ENCODE results near the gene GNGT2. TPM values are rescaled to one million over a fixed set of nuclear protein-coding genes. Genes with fewer than 3 reads are reported as not detected.

The GNGT2 gene
- total RNA-seq, 1 donor from 2014 or later = not detected

DNA sequence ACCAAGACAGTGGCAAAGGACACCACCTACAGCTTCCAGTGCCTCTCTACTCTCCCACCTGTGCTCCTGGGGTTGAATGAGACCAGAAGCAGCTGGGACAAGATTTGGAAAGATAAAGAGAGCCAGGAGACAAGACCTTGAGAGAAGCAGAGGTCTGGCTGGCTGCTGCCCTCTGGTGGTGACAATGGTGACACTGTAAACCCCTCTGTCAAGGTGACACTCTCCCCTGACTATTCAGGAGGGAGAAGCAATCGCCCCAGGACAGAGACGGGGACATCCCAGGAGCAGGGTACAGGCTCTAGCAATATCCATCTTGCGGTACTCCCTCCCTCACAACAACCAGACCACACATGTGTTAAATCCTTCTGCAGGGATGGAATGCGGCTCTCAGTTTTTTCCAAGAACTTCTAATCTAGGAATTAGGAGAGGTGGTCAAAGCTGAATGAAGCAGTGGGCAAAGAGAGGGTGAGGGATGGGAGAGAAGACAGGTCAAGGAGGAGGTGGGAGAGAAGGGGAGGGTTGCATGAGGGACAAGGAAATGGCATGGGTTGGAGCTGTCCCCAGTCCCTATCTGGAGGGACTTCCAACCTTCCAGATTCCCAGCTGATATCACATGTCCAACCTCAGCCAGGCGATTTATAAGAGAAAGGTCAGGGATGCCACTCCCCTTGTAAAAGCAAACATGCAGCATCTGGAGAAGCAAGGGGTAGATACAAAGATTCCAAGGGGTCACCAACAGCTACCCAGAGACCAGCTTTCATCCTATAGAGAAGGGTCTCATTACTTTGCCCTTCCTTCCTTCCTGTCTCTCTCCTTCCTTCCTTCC is 17.3 kb upstream of the GNGT2 start:
- peak; percentile 70 to 81 (median 70) for TF ChIP-seq CTCF (IDR thresholded peaks at IDR 0.05)
- Histone ChIP-seq H3K27me3 (peaks cover 3% of the 10 kb centered on the region), H3K9me3 (no peaks in the 10 kb centered on the region), H3K4me1 (peaks cover 0 to 9% of the 10 kb centered on the region in 2 donors), H3K4me3 (no peak overlapping the region), H3K36me3 (no peaks in the 10 kb centered on the region), H3K27ac (no peak overlapping the region)
- intact Hi-C loops (cut with DNase I) = loop anchor here (1.0 to 2.0 kb wide), 2 partner anchors 47 to 63 kb away; no protein-coding TSS in a partner anchor
- DNase-seq (ENCODE audit: low spot score in 2 of 2) = peak in 1 of 2 donors; percentile 81

DNA sequence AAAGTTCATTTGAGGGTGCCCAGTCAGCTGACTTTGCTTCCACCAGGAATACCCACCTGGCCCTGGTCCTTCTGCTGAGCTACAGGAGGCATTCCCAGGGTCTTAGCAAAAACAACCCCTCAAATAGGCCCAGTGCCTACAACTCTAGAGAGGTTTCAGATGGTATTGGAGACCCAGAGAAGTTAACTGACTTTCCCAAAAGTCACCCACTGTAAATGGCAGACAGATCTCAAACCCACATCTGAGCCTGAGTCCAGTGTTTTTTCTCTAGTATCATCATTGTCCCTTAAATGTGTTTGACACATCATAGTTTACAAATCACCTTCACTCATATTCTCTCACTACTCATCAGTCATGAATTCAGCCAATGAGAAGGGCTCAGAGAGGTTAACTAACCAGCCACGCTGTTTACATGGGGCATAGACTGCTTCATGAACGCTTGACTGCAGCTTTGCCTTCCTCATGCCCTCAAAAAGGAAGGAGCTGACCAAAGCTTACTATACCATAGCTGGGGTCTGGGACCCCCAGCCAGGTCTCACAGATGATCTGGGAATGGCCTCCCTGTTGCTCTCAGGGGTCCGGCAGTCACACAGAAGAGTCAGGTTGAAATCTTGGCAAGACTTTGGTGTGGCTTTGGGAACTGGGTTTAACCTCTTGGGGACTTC is 16.5 kb upstream of the GNGT2 start:
- TF ChIP-seq CTCF (IDR thresholded peaks at IDR 0.05) = no peak
- DNase-seq (ENCODE audit: low spot score in 2 of 2) = no peak
- Histone ChIP-seq H3K9me3 (no peaks in the 10 kb centered on the region), H3K4me1 (peaks cover 0 to 9% of the 10 kb centered on the region in 2 donors), H3K4me3 (no peak overlapping the region), H3K27ac (no peak overlapping the region), H3K27me3 (peaks cover 3% of the 10 kb centered on the region), H3K36me3 (no peaks in the 10 kb centered on the region)
- intact Hi-C loops (cut with DNase I) = loop anchor here (1.0 to 2.0 kb wide), 2 partner anchors 47 to 64 kb away; no protein-coding TSS in a partner anchor

GRCh38 chr17:49225554-49226236 is 15.3 kb upstream of the GNGT2 start:
- intact Hi-C loops (cut with DNase I) = loop anchor here (2.0 kb wide), 1 partner anchor 65 kb away; no protein-coding TSS in a partner anchor
- no peak for TF ChIP-seq CTCF (IDR thresholded peaks at IDR 0.05)
- Histone ChIP-seq H3K36me3 (no peaks in the 10 kb centered on the region), H3K9me3 (no peaks in the 10 kb centered on the region), H3K4me1 (peaks cover 0 to 9% of the 10 kb centered on the region in 2 donors), H3K27ac (no peak overlapping the region), H3K4me3 (no peak overlapping the region), H3K27me3 (peaks cover 3% of the 10 kb centered on the region)
- DNase-seq (ENCODE audit: low spot score in 2 of 2) = no peak

GRCh38 chr17:49224997-49225337 is 14.6 kb upstream of the GNGT2 start:
- no peaks in the 10 kb centered on the region for H3K36me3 ChIP-seq
- H3K4me3 ChIP-seq = peak overlapping the region in 1 of 2 donors; percentile 28
- intact Hi-C loops (cut with DNase I) = no loop called here
- peaks cover 3% of the 10 kb centered on the region for H3K27me3 ChIP-seq
- H3K9me3 ChIP-seq = no peaks in the 10 kb centered on the region
- no peak for DNase-seq (ENCODE audit: low spot score in 2 of 2)
- no peak overlapping the region for H3K27ac ChIP-seq
- H3K4me1 ChIP-seq = peaks cover 0 to 2% of the 10 kb centered on the region in 2 donors
- TF ChIP-seq CTCF (IDR thresholded peaks at IDR 0.05) = no peak

DNA sequence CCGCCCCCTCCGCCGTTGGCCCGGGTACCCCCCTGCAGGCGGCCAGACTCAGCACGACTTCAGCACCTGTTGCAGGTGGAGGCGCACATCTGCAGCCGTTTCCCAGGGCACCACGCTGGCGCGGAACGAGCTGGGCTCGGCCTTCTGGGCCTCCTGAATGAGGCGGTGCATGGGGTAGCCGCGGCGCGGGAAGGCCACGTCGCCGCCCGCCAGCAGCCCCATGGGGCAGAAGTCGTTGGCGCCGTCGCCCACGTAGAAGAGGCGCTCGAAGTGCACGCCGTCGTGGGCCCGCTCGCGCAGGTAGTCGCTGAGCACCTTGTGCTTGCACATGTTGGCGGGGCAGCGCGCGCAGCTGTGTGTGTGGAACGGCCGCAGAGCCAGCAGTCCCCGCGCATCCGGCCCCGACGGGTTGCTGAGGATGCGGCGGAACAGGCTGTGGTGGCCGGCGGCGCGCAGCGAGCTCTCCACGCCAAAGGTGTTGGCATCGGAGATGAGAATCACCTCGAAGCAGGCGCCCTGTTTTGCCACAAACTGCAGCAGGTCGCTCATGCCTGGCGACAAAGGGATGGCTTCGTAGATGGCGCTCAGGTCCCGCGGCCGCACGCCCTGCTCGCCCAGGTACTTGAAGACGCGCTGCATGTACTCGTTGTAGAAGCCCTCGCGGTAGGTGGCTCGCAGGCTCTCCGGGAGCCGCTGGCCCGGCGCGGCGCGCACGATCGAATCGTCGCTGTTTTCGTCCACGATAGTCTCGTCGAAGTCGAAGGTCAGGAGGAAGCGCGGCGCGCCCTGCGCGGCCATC is 14.0 kb upstream of the GNGT2 start:
- intact Hi-C loops (cut with DNase I) = no loop called here
- no peaks in the 10 kb centered on the region for H3K36me3 ChIP-seq
- H3K4me1 ChIP-seq = no peaks in the 10 kb centered on the region
- peak overlapping the region; percentile 28 to 30 for H3K4me3 ChIP-seq
- TF ChIP-seq CTCF (IDR thresholded peaks at IDR 0.05) = no peak
- DNase-seq (ENCODE audit: low spot score in 2 of 2) = no peak
- H3K27ac ChIP-seq = no peak overlapping the region
- H3K27me3 ChIP-seq = peaks cover 3% of the 10 kb centered on the region
- H3K9me3 ChIP-seq = no peaks in the 10 kb centered on the region
